GM18526 (cell line): ENCODE results near the gene PLAGL1.

Source experiments
- POLR2A ChIP-seq: IDR thresholded peaks from 3 replicates; pipeline ENCODE4 v1.6.1; 2011; ENCODE audit not compliant: insufficient read length; ENCODE audit errors: extremely low read depth

The PLAGL1 gene

GRCh38 chr6:143974089-143974488, 34.0 kb downstream of the PLAGL1 start:
- no peak for TF ChIP-seq POLR2A

- TF ChIP-seq POLR2A, result no peak
Observed at GRCh38 chr6:143973097-143973966, 34.7 kb downstream of the PLAGL1 start.

- no peak for TF ChIP-seq POLR2A
Observed at GRCh38 chr6:143971482-143972205, 36.4 kb downstream of the PLAGL1 start.

- TF ChIP-seq POLR2A, result no peak
Observed at GRCh38 chr6:143970456-143971218, 37.4 kb downstream of the PLAGL1 start.

GRCh38 chr6:143969077-143969476, 39.0 kb downstream of the PLAGL1 start:
- no peak for TF ChIP-seq POLR2A

GRCh38 chr6:143967706-143968376, 40.2 kb downstream of the PLAGL1 start:
- no peak for TF ChIP-seq POLR2A

- TF ChIP-seq POLR2A, result no peak
Observed at GRCh38 chr6:143966312-143966711, 41.7 kb downstream of the PLAGL1 start.

- TF ChIP-seq POLR2A, result no peak
Observed at GRCh38 chr6:143965503-143966171, 42.4 kb downstream of the PLAGL1 start.

GRCh38 chr6:143964674-143965081, 43.4 kb downstream of the PLAGL1 start:
- no peak for TF ChIP-seq POLR2A

GRCh38 chr6:143963158-143963919, 44.7 kb downstream of the PLAGL1 start:
- no peak for TF ChIP-seq POLR2A

- no peak for TF ChIP-seq POLR2A
Observed at GRCh38 chr6:143961886-143962878, 45.9 kb downstream of the PLAGL1 start.

GRCh38 chr6:143961066-143961465, 47.0 kb downstream of the PLAGL1 start:
- TF ChIP-seq POLR2A, result no peak

GRCh38 chr6:143959927-143960326, 48.1 kb downstream of the PLAGL1 start:
- TF ChIP-seq POLR2A, result no peak
